Tibial nerve (tissue), 4 donors: ENCODE data around the gene MSI2. TPM values are rescaled to one million over a fixed set of nuclear protein-coding genes. Genes with fewer than 3 reads are reported as not detected.

ENCODE experiments used
- DNase-seq, 2 donors: peaks; one replicate each; pipeline ENCODE4 v3.0.0-alpha.2; 2019; ENCODE audit warnings: low spot score in 2 of 2
- H3K27ac ChIP-seq, 4 donors: fragments of 200-600 bp; sonication (generic) in 3 of 4; one replicate each; pipeline ENCODE4 v1.5.1; 2017 to 2019; ENCODE audit warnings: mild to moderate bottlenecking in 1 of 4
- H3K27me3 ChIP-seq, 2 donors: fragments of 200-600 bp; sonication (generic) in 1 of 2; one replicate each; pipeline versions ENCODE4 v1.5.1 to v1.6.0; 2017 to 2019
- H3K36me3 ChIP-seq, 3 donors: fragments of 200-600 bp; sonication (generic); one replicate each; pipeline ENCODE4 v1.5.1; 2018 to 2019
- H3K4me1 ChIP-seq, 4 donors: fragments of 200-600 bp; sonication (generic) in 3 of 4; one replicate each; pipeline ENCODE4 v1.5.1; 2017 to 2019
- H3K4me3 ChIP-seq, 4 donors: fragments of 200-600 bp; sonication (generic) in 3 of 4; one replicate each; pipeline ENCODE4 v1.5.1; 2017 to 2019; ENCODE audit warnings: mild to moderate bottlenecking in 1 of 4, moderate library complexity in 1 of 4
- H3K9me3 ChIP-seq, 4 donors: fragments of 200-600 bp; sonication (generic) in 3 of 4; one replicate each; pipeline ENCODE4 v1.5.1; 2017 to 2019
- EP300 ChIP-seq, 2 donors: sonication (generic); formaldehyde crosslinking; IDR thresholded peaks; one replicate each; pipeline ENCODE4 v1.6.1; 2017; ENCODE audit warnings: antibody characterized with exemption in 2 of 2, mild to moderate bottlenecking in 1 of 2
- POLR2A ChIP-seq, 2 donors: fragments of 450-650 bp; IDR thresholded peaks; one replicate each; pipeline ENCODE4 v1.6.1; 2017; ENCODE audit warnings: antibody characterized with exemption in 2 of 2, mild to moderate bottlenecking in 2 of 2, moderate library complexity in 2 of 2
- WGBS, 2 donors: methylation state at CpG; one replicate each; pipeline ENCODE4 v1.1.5; 2018; 5-methylcytosine and 5-hydroxymethylcytosine counted together
- total RNA-seq, 4 donors: library from RNA; depleted of rRNA; stranded (reverse); fragments of >200 nt; gene quantifications; one replicate each; pipeline ENCODE4 v1.1.0, GENCODE V29; 2016
- TF ChIP-seq, protein P1 (sequence below), 5 experiments: fragments of 200-600 bp in 3 of 5; fragments of 450-650 bp in 2 of 5; sonication (generic) in 3 of 5; IDR thresholded peaks; one replicate each; pipeline ENCODE4 v1.5.1; 2016 to 2019; ENCODE audit warnings: antibody characterized with exemption in 5 of 5, mild to moderate bottlenecking in 3 of 5, moderate library complexity in 2 of 5

Gene MSI2
- total RNA-seq, 4 donors from 2014 or later, result 11.5 to 18.3 (median 14.2) TPM

DNA sequence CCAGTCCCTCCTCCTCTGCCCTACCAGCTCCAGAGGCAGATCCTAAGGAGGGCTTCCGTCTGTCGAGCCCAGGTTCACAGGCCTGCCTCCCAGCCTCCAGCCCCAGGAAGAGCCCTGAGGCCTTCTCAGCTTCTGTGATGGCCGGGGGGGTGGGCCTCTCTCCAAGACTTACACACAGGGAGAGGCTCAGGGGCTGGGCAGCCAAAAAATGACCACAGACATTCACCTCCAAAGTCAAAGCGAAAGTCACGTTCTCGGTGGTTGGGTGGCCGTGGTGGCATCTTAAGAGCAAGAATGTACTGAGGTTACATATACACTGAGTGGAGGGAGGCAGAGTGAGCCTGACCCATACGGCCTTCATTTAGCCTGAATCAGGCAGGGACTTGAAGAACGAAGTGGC is 369.6 kb downstream of the MSI2 start:
- H3K4me1 ChIP-seq, result peaks cover 0 to 3% (median 0%) of the 10 kb centered on the region in 4 donors
- no peak for DNase-seq
- TF ChIP-seq, protein P1, sequence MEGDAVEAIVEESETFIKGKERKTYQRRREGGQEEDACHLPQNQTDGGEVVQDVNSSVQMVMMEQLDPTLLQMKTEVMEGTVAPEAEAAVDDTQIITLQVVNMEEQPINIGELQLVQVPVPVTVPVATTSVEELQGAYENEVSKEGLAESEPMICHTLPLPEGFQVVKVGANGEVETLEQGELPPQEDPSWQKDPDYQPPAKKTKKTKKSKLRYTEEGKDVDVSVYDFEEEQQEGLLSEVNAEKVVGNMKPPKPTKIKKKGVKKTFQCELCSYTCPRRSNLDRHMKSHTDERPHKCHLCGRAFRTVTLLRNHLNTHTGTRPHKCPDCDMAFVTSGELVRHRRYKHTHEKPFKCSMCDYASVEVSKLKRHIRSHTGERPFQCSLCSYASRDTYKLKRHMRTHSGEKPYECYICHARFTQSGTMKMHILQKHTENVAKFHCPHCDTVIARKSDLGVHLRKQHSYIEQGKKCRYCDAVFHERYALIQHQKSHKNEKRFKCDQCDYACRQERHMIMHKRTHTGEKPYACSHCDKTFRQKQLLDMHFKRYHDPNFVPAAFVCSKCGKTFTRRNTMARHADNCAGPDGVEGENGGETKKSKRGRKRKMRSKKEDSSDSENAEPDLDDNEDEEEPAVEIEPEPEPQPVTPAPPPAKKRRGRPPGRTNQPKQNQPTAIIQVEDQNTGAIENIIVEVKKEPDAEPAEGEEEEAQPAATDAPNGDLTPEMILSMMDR (IDR thresholded peaks at IDR 0.05), result no peak
- no peak for TF ChIP-seq EP300 (IDR thresholded peaks at IDR 0.05)
- WGBS, 2 donors, result 90 to 91% methylated on average over 9 of the region's 9 CpGs
- no peaks in the 10 kb centered on the region for H3K9me3 ChIP-seq
- H3K27ac ChIP-seq, result no peak overlapping the region
- no peak overlapping the region for H3K4me3 ChIP-seq
- no peaks in the 10 kb centered on the region for H3K27me3 ChIP-seq
- peaks cover 0 to 25% (median 0%) of the 10 kb centered on the region in 3 donors for H3K36me3 ChIP-seq

DNA sequence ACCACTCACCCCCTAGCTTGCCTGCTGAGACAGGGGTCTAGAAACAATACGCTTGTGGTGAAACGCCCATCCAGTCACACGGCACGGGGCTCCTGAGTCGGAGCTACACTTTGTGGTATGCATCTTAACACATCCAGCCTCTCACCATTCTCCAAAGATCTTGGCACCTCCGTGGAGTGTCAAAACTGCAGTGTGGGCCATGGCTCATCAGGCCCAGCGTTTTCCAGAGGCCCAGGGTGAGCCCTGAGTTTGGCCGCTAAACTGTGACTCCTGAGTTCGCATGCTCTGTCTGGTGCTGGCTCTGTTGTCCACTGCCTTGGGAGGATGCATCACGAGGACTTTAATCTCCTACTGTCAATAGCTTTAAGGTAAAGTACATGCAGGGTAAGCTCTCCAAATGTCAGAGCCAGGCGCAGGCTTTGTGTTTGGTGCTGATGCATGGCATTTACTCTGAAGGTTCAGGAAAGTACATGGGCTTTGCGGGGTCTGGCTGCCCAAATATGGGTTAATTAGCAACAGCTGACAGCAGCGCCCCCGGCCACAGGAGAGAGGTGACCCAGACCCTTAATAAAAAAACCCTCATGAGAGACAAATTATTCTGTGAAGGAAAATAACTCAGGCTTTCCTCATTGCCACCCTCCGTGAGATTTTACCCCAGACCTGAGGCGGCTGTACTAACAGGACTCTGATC is 370.3 kb downstream of the MSI2 start:
- Histone ChIP-seq H3K36me3 (peaks cover 0 to 25% (median 0%) of the 10 kb centered on the region in 3 donors), H3K27me3 (no peaks in the 10 kb centered on the region), H3K9me3 (no peaks in the 10 kb centered on the region), H3K27ac (no peak overlapping the region), H3K4me1 (peaks cover 0 to 3% (median 0%) of the 10 kb centered on the region in 4 donors), H3K4me3 (no peak overlapping the region)
- TF ChIP-seq EP300 (IDR thresholded peaks at IDR 0.05), result no peak
- TF ChIP-seq POLR2A (IDR thresholded peaks at IDR 0.05), result no peak
- TF ChIP-seq, protein P1 (IDR thresholded peaks at IDR 0.05), result no peak
- 85 to 86% methylated on average over 16 of the region's 16 CpGs for WGBS, 2 donors
- DNase-seq, result no peak

DNA sequence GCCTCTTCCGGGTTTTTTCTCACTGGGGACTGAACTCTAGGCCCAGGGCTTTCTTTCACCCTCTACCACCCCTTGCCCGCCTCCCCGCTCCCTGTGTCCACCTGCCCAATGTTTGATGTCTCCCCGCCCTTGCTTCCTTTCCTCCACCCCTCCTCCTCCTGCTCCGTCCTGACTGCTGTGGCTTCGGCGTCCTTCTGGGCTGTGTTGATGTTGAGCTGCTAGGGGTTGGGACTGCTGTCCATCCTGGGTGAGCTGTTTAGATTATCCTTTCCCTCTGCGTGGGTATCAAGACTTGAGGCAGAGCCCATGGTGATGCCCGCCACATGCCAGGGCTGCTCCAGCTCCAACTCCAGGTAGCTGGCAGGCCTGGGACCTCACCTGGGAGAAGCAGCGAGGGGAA is 371.3 kb downstream of the MSI2 start:
- no peak for DNase-seq
- no peaks in the 10 kb centered on the region for H3K9me3 ChIP-seq
- no peak overlapping the region for H3K27ac ChIP-seq
- WGBS, 2 donors, result 87 to 98% methylated on average over 10 of the region's 10 CpGs
- no peaks in the 10 kb centered on the region for H3K27me3 ChIP-seq
- TF ChIP-seq EP300 (IDR thresholded peaks at IDR 0.05) (no peak), POLR2A (IDR thresholded peaks at IDR 0.05) (no peak)
- TF ChIP-seq, protein P1 (IDR thresholded peaks at IDR 0.05), result no peak
- H3K4me3 ChIP-seq, result no peak overlapping the region
- peaks cover 0 to 3% (median 0%) of the 10 kb centered on the region in 4 donors for H3K4me1 ChIP-seq
- peaks cover 0 to 25% (median 0%) of the 10 kb centered on the region in 3 donors for H3K36me3 ChIP-seq

DNA sequence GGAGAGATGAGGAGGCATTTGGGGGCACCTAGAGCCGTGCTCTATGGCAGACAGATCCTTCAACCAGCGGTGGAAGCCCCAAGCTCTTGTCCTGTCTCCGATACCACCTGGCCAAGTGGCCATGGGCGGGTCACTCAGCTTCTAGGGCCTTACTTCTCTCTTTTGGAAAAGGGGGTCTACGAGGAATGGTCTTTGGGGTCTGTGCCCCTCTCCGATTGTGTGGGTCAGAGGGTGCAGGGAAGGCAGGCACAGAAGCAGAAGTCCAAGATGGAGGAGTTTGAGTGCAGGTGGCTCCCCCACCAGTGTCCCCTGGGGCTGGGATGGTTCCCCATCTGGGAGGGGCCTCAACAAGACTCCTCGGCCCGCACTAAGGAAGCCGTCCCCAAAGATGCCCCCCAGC is 372.1 kb downstream of the MSI2 start:
- DNase-seq, result no peak
- WGBS, 2 donors, result 95% methylated on average over 9 of the region's 9 CpGs
- TF ChIP-seq, protein P1 (IDR thresholded peaks at IDR 0.05), result no peak
- TF ChIP-seq EP300 (IDR thresholded peaks at IDR 0.05), result no peak
- Histone ChIP-seq H3K9me3 (no peaks in the 10 kb centered on the region), H3K4me1 (no peaks in the 10 kb centered on the region), H3K36me3 (peaks cover 0 to 25% (median 0%) of the 10 kb centered on the region in 3 donors), H3K4me3 (no peak overlapping the region), H3K27me3 (no peaks in the 10 kb centered on the region), H3K27ac (no peak overlapping the region)

DNA sequence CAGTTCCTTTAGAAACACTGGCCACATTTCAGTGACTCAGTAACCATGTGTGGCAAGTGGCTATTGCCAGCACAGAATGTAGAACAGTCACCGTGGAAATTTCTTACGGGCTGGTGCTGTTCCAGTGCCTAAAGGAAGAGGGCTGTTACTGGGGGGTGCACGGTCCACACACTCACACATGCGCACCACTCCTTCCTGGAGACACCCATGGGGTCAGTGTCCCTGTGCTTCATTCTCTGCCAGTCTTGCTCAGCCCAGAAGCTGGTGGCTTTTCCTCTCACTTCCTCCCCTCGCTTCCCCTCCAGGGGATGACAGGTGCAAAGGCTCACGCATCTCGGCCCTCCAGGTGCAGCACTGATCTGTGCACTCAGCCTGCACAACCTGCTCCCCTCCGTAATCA is 373.1 kb downstream of the MSI2 start:
- 76 to 92% methylated on average over 7 to 8 of the region's 8 CpGs for WGBS, 2 donors
- TF ChIP-seq POLR2A (IDR thresholded peaks at IDR 0.05), result no peak
- no peak for TF ChIP-seq EP300 (IDR thresholded peaks at IDR 0.05)
- TF ChIP-seq, protein P1 (IDR thresholded peaks at IDR 0.05), result no peak
- no peak overlapping the region for H3K27ac ChIP-seq
- no peaks in the 10 kb centered on the region for H3K27me3 ChIP-seq
- H3K36me3 ChIP-seq, result peaks cover 0 to 25% (median 0%) of the 10 kb centered on the region in 3 donors
- no peak overlapping the region for H3K4me3 ChIP-seq
- no peaks in the 10 kb centered on the region for H3K4me1 ChIP-seq
- no peaks in the 10 kb centered on the region for H3K9me3 ChIP-seq
- DNase-seq, result no peak
